Activated CD8-positive, alpha-beta T cell treated with anti-CD3 and anti-CD28 coated beads, Interleukin-2, amount 10 ng/mL, durations not matched to agents 7 days and 5 days (primary cell): ENCODE results near the gene ACBD6. TPM values are rescaled to one million over a fixed set of nuclear protein-coding genes. Genes with fewer than 3 reads are reported as not detected.

Experiments
- microRNA-seq: library from miRNA; unstranded; fragments of <30 nt; microRNA quantifications from one replicate; pipeline ENCODE4 v1.2.0, GENCODE V29; 2022
- total RNA-seq, 2 experiments: library from RNA; stranded (reverse); gene quantifications; one replicate each; pipeline ENCODE4 v1.2.3, GENCODE V29; 2021

The ACBD6 gene
- total RNA-seq, 2 experiments from 2014 or later: 35.7 to 37.7 TPM

Small RNA genes within 50 kb of the gene (microRNA-seq; reads per million reads assigned to microRNA genes)
- not detected for gene MIR3121

Other genes starting within 250 kb of the ACBD6 start
- gene OVAAL, start 56.4 kb upstream of the ACBD6 start, total RNA-seq: not detected
- 10 to 100 TPM; 17.7 to 20.9 TPM for gene XPR1, start 129.4 kb upstream of the ACBD6 start, total RNA-seq